Skeletal muscle satellite cell (primary cell): ENCODE measurements around the gene TMEM201.

Experiments
- H3K27me3 ChIP-seq: 2 replicates; pipeline ENCODE4 v1.7.0; 2013; ENCODE audit warnings: low read length; ENCODE audit not compliant: control insufficient read depth, insufficient read depth
- H3K36me3 ChIP-seq: 2 replicates; pipeline ENCODE4 v1.7.0; 2013; ENCODE audit warnings: mild to moderate bottlenecking, control low read depth, low read length; ENCODE audit not compliant: insufficient read depth
- H3K4me1 ChIP-seq: 2 replicates; pipeline ENCODE4 v1.7.0; 2013; ENCODE audit warnings: low read length; ENCODE audit not compliant: control insufficient read depth, insufficient read depth
- H3K4me2 ChIP-seq: 2 replicates; pipeline ENCODE4 v1.7.0; 2013; ENCODE audit warnings: mild to moderate bottlenecking, low read length
- H3K4me3 ChIP-seq: 2 replicates; pipeline ENCODE4 v1.7.0; 2013; ENCODE audit warnings: low read length
- H3K9ac ChIP-seq: 2 replicates; pipeline ENCODE4 v1.7.0; 2013; ENCODE audit warnings: mild to moderate bottlenecking, low read depth, low read length, moderate library complexity
- H3K9me3 ChIP-seq: replicated peaks from 2 replicates; pipeline ENCODE4 v1.7.0; 2013; ENCODE audit warnings: mild to moderate bottlenecking, control low read depth, low read length

The TMEM201 gene

GRCh38 chr1:9603766-9604753, 15.3 kb downstream of the TMEM201 start:
- Histone ChIP-seq H3K9me3 (no peaks in the 10 kb centered on the region), H3K9ac (no peak overlapping the region), H3K4me3 (no peak overlapping the region), H3K4me1 (no peaks in the 10 kb centered on the region), H3K4me2 (no peak overlapping the region), H3K36me3 (peaks cover 12% of the 10 kb centered on the region), H3K27me3 (no peaks in the 10 kb centered on the region)

GRCh38 chr1:9604836-9605235, 16.1 kb downstream of the TMEM201 start:
- Histone ChIP-seq H3K9me3 (no peaks in the 10 kb centered on the region), H3K9ac (no peak overlapping the region), H3K4me2 (no peak overlapping the region), H3K4me3 (no peak overlapping the region), H3K36me3 (peaks cover 15% of the 10 kb centered on the region), H3K4me1 (no peaks in the 10 kb centered on the region), H3K27me3 (no peaks in the 10 kb centered on the region)

DNA sequence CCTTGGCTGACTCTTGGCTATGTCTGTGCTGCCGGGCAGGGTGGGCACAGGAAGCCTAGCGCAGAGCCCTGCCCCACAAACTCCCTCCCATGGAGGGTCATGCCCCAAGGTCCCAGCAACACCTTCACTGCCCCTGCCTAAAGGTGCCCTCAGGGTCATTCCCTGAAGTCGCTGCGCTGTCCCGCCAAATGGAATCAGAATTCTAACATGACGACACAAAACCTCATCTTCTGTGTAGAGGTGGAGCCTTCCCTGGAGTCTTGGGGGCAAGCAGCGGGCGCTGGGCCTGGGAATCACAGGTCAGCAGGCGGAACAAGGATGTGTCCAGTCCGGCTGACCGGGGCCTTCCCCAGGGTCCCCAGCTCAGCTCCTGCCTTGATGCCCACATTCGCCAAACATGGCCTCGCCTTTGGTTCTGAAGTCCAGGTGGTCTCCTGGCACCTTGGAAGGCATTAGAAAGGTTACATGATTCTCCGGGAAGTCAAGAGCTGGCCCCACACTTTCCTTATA, 17.3 kb downstream of the TMEM201 start:
- no peak overlapping the region for H3K4me2 ChIP-seq
- no peaks in the 10 kb centered on the region for H3K4me1 ChIP-seq
- no peak overlapping the region for H3K4me3 ChIP-seq
- peaks cover 19% of the 10 kb centered on the region for H3K36me3 ChIP-seq
- no peaks in the 10 kb centered on the region for H3K27me3 ChIP-seq
- no peaks in the 10 kb centered on the region for H3K9me3 ChIP-seq
- H3K9ac ChIP-seq: no peak overlapping the region

DNA sequence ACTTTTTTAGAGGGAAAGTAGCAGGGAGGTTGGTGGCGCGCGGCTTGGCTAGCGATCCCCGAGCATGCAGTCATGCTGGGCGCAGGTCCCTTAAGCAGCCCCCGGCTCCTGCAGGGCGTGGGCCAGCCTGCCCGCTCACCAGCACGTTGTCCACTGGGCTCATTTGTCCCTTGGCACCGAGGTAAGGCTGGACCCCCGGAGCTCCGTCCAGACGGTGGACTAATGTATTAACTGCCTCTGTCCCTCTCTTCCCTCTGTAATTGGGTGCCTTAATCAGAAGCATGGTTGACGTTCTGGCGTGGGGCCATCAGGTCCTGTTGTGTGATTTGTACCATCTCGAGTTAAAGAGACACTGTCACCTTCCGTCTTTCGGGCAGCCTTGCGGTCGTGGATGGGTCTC, 17.7 kb downstream of the TMEM201 start:
- H3K4me1 ChIP-seq: no peaks in the 10 kb centered on the region
- H3K27me3 ChIP-seq: no peaks in the 10 kb centered on the region
- H3K9ac ChIP-seq: no peak overlapping the region
- H3K4me2 ChIP-seq: no peak overlapping the region
- no peak overlapping the region for H3K4me3 ChIP-seq
- no peaks in the 10 kb centered on the region for H3K9me3 ChIP-seq
- peaks cover 22% of the 10 kb centered on the region for H3K36me3 ChIP-seq

GRCh38 chr1:9606948-9607347, 18.2 kb downstream of the TMEM201 start:
- H3K9ac ChIP-seq: no peak overlapping the region
- H3K9me3 ChIP-seq: no peaks in the 10 kb centered on the region
- H3K4me3 ChIP-seq: no peak overlapping the region
- H3K36me3 ChIP-seq: peaks cover 22% of the 10 kb centered on the region
- no peaks in the 10 kb centered on the region for H3K4me1 ChIP-seq
- H3K4me2 ChIP-seq: no peak overlapping the region
- no peaks in the 10 kb centered on the region for H3K27me3 ChIP-seq

DNA sequence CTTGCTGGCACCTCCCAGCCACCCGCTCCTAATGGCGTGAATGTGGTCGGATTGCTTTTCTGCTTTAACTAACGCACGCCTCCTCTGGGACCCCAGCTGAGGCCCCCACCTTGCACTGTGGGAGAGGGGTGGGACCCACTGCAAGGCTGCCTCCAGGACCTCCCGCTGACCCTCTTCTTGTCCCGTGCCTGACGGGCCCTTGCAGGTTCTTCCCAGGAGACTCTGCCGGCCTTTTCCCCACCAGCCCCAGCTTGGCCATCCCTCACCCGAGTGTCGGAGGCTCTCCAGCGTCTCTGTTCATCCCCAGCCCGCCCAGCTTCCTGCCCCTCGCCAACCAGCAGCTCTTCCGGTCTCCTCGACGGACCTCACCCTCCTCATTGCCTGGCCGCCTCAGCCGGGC, 18.6 kb downstream of the TMEM201 start:
- no peaks in the 10 kb centered on the region for H3K4me1 ChIP-seq
- no peak overlapping the region for H3K9ac ChIP-seq
- H3K4me2 ChIP-seq: no peak overlapping the region
- H3K9me3 ChIP-seq: no peaks in the 10 kb centered on the region
- no peak overlapping the region for H3K4me3 ChIP-seq
- H3K27me3 ChIP-seq: no peaks in the 10 kb centered on the region
- peaks cover 21% of the 10 kb centered on the region for H3K36me3 ChIP-seq

DNA sequence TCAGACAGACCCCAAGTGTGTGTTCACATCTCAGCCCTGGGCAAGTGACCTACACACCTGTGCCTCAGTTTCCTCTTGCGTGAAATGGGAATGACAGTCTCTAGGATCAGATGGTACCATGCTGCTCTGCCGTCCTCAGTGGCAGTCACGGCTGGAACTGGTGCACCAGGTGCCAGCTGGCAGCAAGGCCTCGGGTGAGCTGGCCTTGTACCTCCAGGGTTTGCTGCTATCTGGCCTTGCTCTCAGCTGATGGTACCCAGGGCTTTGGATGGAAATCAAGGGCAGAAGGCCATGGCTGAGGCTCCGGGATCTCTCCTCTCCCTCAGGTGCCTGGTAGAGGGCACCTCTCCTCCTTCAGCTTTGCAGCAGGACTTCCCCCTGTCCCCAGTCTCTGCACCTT, 21.3 kb downstream of the TMEM201 start:
- no peaks in the 10 kb centered on the region for H3K4me1 ChIP-seq
- H3K9me3 ChIP-seq: no peaks in the 10 kb centered on the region
- no peak overlapping the region for H3K9ac ChIP-seq
- H3K4me3 ChIP-seq: no peak overlapping the region
- H3K4me2 ChIP-seq: no peak overlapping the region
- H3K36me3 ChIP-seq: peaks cover 33% of the 10 kb centered on the region
- no peaks in the 10 kb centered on the region for H3K27me3 ChIP-seq

DNA sequence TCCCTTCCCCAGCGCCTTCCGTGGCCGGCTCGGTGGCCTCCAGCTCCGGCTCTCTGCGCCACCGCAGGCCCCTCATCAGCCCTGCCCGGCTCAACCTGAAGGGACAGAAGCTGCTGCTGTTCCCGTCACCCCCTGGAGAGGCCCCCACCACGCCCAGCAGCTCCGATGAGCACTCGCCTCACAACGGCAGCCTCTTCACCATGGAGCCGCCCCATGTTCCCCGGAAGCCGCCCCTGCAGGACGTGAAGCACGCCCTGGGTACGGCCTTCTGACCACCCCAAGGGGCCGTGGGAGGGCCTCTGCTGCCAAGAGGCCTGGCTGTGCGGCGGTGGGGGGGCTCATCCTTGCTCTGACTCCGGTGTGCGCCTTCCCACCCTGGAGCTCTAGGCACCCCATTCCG, 21.8 kb downstream of the TMEM201 start:
- no peak overlapping the region for H3K9ac ChIP-seq
- H3K4me3 ChIP-seq: no peak overlapping the region
- H3K27me3 ChIP-seq: no peaks in the 10 kb centered on the region
- peaks cover 33% of the 10 kb centered on the region for H3K36me3 ChIP-seq
- no peak overlapping the region for H3K4me2 ChIP-seq
- H3K4me1 ChIP-seq: no peaks in the 10 kb centered on the region
- H3K9me3 ChIP-seq: no peaks in the 10 kb centered on the region

GRCh38 chr1:9611716-9612115, 23.0 kb downstream of the TMEM201 start:
- H3K36me3 ChIP-seq: peaks cover 33% of the 10 kb centered on the region
- H3K27me3 ChIP-seq: no peaks in the 10 kb centered on the region
- H3K4me3 ChIP-seq: no peak overlapping the region

GRCh38 chr1:9612162-9612845, 23.6 kb downstream of the TMEM201 start:
- H3K4me3 ChIP-seq: no peak overlapping the region
- H3K9ac ChIP-seq: no peak overlapping the region
- H3K36me3 ChIP-seq: peaks cover 33% of the 10 kb centered on the region
- H3K27me3 ChIP-seq: no peaks in the 10 kb centered on the region
- no peak overlapping the region for H3K4me2 ChIP-seq
- H3K4me1 ChIP-seq: no peaks in the 10 kb centered on the region
- H3K9me3 ChIP-seq: no peaks in the 10 kb centered on the region

More at GRCh38 chr1:9611716-9612115, 23.0 kb downstream of the TMEM201 start:
- Histone ChIP-seq H3K9ac (no peak overlapping the region), H3K4me1 (no peaks in the 10 kb centered on the region), H3K4me2 (no peak overlapping the region), H3K9me3 (no peaks in the 10 kb centered on the region)

DNA sequence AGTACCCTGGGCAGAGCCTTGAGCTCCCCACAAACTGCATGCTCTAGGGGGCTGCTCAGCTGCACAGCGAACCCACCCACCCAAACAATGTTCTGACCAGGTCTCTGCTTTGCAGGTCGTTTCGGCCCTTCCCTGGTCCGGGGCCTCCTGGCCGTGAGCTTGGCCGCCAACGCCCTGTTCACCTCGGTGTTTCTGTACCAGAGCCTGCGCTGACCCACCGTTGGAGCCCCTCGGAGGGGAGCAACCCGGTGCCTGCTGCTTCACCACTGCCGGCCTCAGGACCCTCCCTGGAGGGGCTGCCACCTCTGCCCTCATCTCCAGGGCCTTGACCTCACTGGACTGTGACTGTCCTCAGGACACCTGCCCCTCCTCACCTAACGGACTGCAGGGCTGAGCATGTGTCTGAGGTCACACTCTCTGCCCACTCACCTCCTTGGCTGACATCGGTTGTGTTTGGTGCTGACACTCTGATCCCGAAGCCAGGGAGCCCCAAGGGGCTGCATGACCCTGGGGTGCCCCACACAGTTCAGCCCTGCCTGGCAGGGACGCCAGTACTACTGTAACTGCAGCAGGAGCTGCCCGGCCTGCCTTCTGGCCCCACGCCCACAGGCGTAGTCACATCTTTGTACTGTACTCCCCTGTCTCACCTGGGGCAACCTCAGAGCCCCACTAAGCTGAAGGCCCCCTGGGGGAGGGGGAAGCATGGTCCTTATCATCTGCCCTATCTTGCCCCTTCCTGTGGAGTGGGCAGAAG, 24.3 kb downstream of the TMEM201 start:
- H3K4me3 ChIP-seq: no peak overlapping the region

More for the DNA sequence above, 24.3 kb downstream of the TMEM201 start:
- no peak overlapping the region for H3K4me2 ChIP-seq
- no peaks in the 10 kb centered on the region for H3K9me3 ChIP-seq
- no peak overlapping the region for H3K9ac ChIP-seq
- peaks cover 31% of the 10 kb centered on the region for H3K36me3 ChIP-seq
- no peaks in the 10 kb centered on the region for H3K4me1 ChIP-seq
- no peaks in the 10 kb centered on the region for H3K27me3 ChIP-seq
